Activated naive CD4-positive, alpha-beta T cell treated with anti-CD3 and anti-CD28 coated beads for 36 hours (primary cell): ENCODE measurements around the gene TAS1R3. TPM values are rescaled to one million over a fixed set of nuclear protein-coding genes. Genes with fewer than 3 reads are reported as not detected.

ENCODE experiments used
- CTCF ChIA-PET: fragments of 350-600 bp; sonication (Branson Sonifier 250); formaldehyde crosslinking; loops from one replicate; lab custom pipeline; 2021; ENCODE audit warnings: antibody characterized with exemption; lab: Charles Lee
- DNase-seq: peaks from one replicate; pipeline ENCODE4 v3.0.0-alpha.2; 2020
- H3K27ac Mint-ChIP-seq: one replicate; pipeline ENCODE4 v1.8.0; 2021; ENCODE audit warnings: mild to moderate bottlenecking, mixed read lengths
- H3K27me3 Mint-ChIP-seq: one replicate; pipeline ENCODE4 v1.8.0; 2021; ENCODE audit warnings: low read depth, mixed read lengths
- H3K36me3 Mint-ChIP-seq: one replicate; pipeline ENCODE4 v1.8.0; 2021; ENCODE audit warnings: low read depth, mixed read lengths
- H3K4me1 Mint-ChIP-seq: one replicate; pipeline ENCODE4 v1.8.0; 2021; ENCODE audit warnings: low read depth, mixed read lengths
- H3K4me3 Mint-ChIP-seq: one replicate; pipeline ENCODE4 v1.8.0; 2021; ENCODE audit warnings: mild to moderate bottlenecking, moderate library complexity, mixed read lengths
- H3K9me3 Mint-ChIP-seq: one replicate; pipeline ENCODE4 v1.8.0; 2021; ENCODE audit warnings: mixed read lengths
- intact Hi-C: fragments of 100-400 bp; cut with micrococcal nuclease; formaldehyde crosslinking; loops from one replicate; pipeline ENCODE4 v1.15.1; 2023
- total RNA-seq, 2 experiments: library from RNA; stranded (reverse); gene quantifications; one replicate each; pipeline ENCODE4 v1.2.3, GENCODE V29; 2021

The TAS1R3 gene
- total RNA-seq, 2 experiments from 2014 or later, result 0.10 to 0.14 TPM

DNA sequence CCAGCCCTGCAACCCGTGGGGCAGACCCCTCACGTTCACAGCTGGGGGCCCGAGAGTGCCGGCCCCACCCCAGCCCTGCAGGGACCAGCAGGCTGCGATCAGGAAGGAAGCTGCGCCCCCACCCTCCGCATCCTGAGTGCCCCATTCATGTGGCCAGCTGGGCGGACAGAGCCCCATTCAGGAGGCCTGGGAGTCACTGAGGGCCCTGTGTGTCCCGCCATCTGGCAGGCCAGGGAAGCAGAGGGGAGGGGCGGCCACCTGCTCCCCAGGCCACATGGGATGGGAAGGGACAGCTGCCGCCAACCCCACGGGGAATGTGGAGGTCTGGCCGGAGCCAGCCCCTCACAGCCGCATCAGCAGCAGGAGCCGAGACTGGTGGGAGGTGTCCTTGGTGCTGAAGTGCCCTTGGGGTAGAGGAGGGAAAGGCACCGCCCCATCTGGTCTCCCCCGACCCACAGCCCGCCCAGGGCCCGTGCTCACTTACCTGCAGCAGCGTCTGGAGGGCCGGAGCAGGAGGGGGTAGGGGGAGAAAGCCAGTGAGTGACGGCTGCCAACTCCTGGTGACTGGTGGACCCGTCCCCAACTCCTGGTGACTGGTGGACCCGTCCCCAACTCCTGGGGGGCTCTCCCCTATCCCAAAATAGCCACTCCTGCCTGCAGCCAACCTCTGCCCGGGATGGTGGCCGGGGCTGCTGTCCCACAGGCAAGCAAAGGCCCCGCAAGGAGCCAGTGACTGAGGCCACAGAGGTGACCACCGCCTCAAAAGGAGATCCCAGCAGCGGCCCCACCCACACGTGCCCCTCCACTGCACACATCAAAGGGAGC lies 32.0 kb upstream of the TAS1R3 start:
- no peak overlapping the region for H3K4me3 Mint-ChIP-seq

DNA sequence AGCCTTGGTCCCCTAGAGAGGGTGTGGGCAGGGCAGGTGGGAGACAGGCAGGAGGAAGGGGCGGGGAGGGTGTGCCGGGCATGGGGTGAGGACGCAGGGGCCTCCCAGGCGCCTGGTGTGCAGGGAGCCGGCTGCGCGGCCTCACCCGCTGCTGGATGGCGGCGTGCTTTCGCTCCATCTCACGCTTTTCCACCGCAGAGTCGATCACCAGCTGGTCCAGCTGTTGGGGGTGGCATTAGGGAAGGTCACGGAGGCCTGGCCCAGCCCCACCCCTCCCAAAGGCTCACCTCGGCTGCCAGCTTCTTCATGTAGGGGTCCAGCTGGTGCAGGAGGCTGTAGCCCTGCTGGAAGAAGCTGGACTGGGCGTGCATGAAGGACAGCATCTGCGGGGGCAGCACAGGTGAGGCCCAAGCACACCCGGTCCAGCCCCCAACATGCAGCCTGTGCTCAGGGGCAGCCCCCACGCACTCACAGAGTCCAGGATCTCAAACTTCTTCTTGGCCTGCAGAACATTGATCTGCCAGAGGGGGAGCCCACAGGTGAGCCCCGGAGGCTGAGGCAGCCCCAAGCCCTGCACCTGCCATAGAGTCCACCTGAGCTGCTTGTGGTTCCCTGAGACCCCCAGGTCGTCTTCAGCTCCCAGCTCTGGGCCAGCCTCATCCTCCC lies 31.3 kb upstream of the TAS1R3 start:
- H3K27me3 Mint-ChIP-seq, result no peaks in the 10 kb centered on the region
- no peaks in the 10 kb centered on the region for H3K36me3 Mint-ChIP-seq
- H3K4me3 Mint-ChIP-seq, result no peak overlapping the region
- peaks cover 2% of the 10 kb centered on the region for H3K4me1 Mint-ChIP-seq
- no peak overlapping the region for H3K27ac Mint-ChIP-seq
- intact Hi-C loops, result no loop called here
- no peak for DNase-seq
- CTCF ChIA-PET, result interaction anchor here (0.6 to 1.5 kb wide), 3 partner anchors 18 to 25 kb away, joined by 3 to 5 read pairs (median 4); no protein-coding TSS in a partner anchor
- H3K9me3 Mint-ChIP-seq, result no peaks in the 10 kb centered on the region

More for the DNA sequence above, 32.0 kb upstream of the TAS1R3 start:
- intact Hi-C loops, result no loop called here
- DNase-seq, result no peak
- no peaks in the 10 kb centered on the region for H3K27me3 Mint-ChIP-seq
- H3K4me1 Mint-ChIP-seq, result no peaks in the 10 kb centered on the region
- CTCF ChIA-PET, result interaction anchor here (1.3 kb wide), 1 partner anchor 26 kb away, joined by 5 read pairs; no protein-coding TSS in a partner anchor
- no peaks in the 10 kb centered on the region for H3K36me3 Mint-ChIP-seq
- H3K9me3 Mint-ChIP-seq, result no peaks in the 10 kb centered on the region
- H3K27ac Mint-ChIP-seq, result no peak overlapping the region

DNA sequence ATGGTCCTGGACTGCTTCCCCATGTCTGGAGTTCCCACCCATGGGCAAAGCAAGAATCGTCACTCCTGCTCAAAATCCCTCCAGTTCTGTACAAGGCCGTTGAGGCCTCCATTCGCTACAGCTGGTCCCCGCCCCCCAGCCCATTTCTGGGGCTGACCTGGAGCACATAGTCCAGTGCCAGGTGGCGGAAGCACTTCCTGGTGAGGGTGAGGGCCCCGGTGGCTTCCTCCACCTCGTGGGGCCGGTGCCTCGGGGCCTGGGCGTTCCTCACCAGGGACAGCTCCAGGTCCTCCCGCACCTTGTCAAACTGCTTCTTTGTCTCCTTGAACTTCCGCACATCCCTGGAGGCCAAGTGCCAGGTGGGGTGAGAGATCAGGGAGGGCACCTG lies 30.7 kb upstream of the TAS1R3 start:
- H3K27me3 Mint-ChIP-seq, result no peaks in the 10 kb centered on the region

DNA sequence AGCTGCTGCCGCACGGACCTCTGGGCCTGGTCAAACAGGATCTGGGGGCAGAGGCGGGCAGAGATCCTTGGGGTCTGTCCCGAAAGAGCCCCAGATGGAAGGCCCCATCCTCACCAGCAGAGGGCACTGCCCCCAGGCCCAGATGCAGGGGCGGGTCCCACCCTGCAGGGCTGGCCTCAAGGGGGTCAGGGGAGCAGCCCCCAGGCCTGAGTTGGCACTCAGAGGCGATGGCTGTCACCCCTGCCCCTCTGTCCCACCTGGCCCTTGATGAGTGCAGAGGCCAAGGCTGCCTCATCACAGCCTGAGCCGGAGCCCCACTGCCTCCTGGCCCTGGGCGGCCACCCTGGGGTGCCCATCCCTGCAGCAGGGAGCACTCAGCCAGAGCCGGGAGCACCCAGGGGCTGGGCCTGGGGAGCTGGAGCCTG lies 29.1 kb upstream of the TAS1R3 start:
- intact Hi-C loops, result no loop called here
- H3K36me3 Mint-ChIP-seq, result no peaks in the 10 kb centered on the region
- DNase-seq, result no peak
- H3K4me1 Mint-ChIP-seq, result peaks cover 19% of the 10 kb centered on the region
- no peaks in the 10 kb centered on the region for H3K9me3 Mint-ChIP-seq
- no peak overlapping the region for H3K27ac Mint-ChIP-seq
- CTCF ChIA-PET, result no interaction called here
- no peak overlapping the region for H3K4me3 Mint-ChIP-seq
- no peaks in the 10 kb centered on the region for H3K27me3 Mint-ChIP-seq

More for the DNA sequence above, 30.7 kb upstream of the TAS1R3 start:
- Mint-ChIP-seq H3K4me1 (peaks cover 4% of the 10 kb centered on the region), H3K36me3 (no peaks in the 10 kb centered on the region), H3K9me3 (no peaks in the 10 kb centered on the region), H3K27ac (no peak overlapping the region), H3K4me3 (no peak overlapping the region)
- intact Hi-C loops, result no loop called here
- CTCF ChIA-PET, result interaction anchor here (0.6 to 1.5 kb wide), 3 partner anchors 19 to 25 kb away, joined by 3 to 5 read pairs (median 4); no protein-coding TSS in a partner anchor
- no peak for DNase-seq

DNA sequence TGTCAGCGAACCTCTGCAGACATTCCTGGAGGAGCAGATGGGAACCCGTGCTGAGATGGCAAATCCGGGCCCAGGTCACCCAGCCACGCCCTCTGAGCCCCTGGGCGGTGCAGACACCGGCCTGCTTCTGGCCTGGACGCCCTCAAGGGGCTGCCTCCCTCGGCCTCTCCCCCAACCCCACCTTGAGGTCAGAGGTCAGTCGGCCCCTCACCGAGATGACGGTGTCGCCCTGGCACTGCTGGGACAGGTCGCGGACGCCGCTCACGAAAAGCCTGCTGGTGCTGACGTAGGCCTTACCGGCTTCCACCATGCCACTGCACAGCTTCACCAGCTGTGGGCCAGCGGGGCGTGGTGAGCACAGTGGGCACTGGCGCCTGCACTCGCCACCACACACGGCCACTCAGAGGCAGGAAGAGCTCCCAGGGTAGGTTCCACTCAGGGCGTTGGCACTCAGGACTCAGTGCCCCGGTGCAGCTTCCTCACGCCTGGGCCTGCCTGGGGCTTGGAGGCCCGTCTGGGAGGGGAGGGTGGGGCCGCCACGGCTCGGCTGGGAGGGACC lies 28.1 kb upstream of the TAS1R3 start:
- CTCF ChIA-PET, result no interaction called here
- intact Hi-C loops, result no loop called here
- Mint-ChIP-seq H3K4me3 (no peak overlapping the region), H3K27me3 (no peaks in the 10 kb centered on the region), H3K36me3 (no peaks in the 10 kb centered on the region), H3K9me3 (no peaks in the 10 kb centered on the region), H3K27ac (no peak overlapping the region), H3K4me1 (peaks cover 21% of the 10 kb centered on the region)
- DNase-seq, result no peak

DNA sequence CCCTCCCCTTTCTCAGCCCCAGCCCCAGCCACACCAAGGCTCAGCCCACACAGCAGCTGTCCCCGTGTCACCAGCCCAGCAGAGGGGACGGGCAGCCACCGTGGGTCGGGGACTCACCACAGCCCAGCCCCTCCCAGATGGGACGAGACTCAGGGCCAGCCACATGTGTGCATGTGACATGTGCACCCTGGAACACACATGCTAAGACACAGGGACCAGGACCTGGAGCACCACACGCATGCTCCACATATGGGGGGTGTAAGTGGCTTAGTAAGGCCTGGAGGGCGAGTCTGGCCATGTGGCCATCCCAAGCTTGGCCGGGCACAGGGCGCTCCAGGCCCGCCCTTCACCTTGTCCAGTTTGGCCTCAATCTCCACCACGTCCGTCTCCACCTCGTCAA lies 27.3 kb upstream of the TAS1R3 start:
- DNase-seq, result no peak

DNA sequence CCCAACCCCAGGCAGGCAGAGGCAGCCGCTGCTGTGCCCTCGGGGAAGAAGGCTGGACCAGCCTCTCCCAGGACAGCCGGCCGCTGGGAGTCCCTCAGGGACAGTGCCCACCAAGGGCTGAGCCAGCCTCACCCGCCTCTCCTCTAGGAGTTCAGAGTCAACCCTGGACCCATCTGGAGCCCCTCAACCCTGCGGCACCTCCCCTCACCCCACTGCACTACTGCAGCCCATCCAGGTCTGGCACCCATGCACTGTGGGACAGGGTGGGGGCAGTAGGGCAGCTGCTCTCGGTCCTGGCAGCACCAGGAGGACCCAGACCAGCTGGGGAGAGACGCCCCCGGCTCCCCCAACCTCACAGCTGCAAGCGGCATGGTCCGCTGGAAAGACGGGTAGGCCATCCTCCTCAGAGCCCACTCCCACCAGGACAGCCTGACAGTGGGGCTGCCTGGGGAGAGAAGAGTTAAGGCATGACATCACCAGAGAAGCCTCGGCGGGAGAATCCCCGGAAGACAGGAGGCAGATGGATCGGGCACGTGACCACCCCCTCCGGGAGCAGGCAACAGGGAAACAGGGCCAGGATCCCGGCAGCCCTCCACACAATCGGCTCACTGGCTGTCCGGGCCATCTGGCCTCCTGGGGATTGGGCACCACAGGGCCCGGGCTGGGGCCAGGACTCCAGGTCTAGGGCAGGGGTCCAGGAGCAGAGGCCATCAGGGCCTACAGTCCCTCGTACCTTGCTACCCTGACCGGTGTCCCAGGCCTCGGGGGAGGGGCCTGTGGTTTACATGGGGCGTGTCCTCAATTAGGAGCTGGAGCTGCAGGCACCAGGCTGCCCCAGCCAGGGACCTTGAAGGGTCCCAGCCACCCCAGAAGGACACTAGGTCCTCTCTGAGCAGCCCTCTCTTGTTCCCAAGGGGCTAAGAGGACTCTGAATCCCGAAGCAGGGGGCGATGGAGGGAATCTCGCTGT lies 26.5 kb upstream of the TAS1R3 start:
- CTCF ChIA-PET, result interaction anchor here (0.6 to 1.2 kb wide), 2 partner anchors 241 to 289 kb away, joined by 3 to 4 read pairs; no protein-coding TSS in a partner anchor
- no peak overlapping the region for H3K4me3 Mint-ChIP-seq
- peaks cover 21% of the 10 kb centered on the region for H3K4me1 Mint-ChIP-seq
- H3K27me3 Mint-ChIP-seq, result no peaks in the 10 kb centered on the region
- DNase-seq, result no peak
- intact Hi-C loops, result loop anchor here (1.0 to 5.0 kb wide), 2 partner anchors 68 to 203 kb away; no protein-coding TSS in a partner anchor
- no peaks in the 10 kb centered on the region for H3K36me3 Mint-ChIP-seq
- H3K27ac Mint-ChIP-seq, result no peak overlapping the region
- no peaks in the 10 kb centered on the region for H3K9me3 Mint-ChIP-seq

More for the DNA sequence above, 27.3 kb upstream of the TAS1R3 start:
- H3K4me1 Mint-ChIP-seq, result peaks cover 21% of the 10 kb centered on the region
- CTCF ChIA-PET, result no interaction called here
- H3K27ac Mint-ChIP-seq, result no peak overlapping the region
- intact Hi-C loops, result no loop called here
- H3K9me3 Mint-ChIP-seq, result no peaks in the 10 kb centered on the region
- H3K4me3 Mint-ChIP-seq, result no peak overlapping the region
- H3K27me3 Mint-ChIP-seq, result no peaks in the 10 kb centered on the region
- H3K36me3 Mint-ChIP-seq, result no peaks in the 10 kb centered on the region

DNA sequence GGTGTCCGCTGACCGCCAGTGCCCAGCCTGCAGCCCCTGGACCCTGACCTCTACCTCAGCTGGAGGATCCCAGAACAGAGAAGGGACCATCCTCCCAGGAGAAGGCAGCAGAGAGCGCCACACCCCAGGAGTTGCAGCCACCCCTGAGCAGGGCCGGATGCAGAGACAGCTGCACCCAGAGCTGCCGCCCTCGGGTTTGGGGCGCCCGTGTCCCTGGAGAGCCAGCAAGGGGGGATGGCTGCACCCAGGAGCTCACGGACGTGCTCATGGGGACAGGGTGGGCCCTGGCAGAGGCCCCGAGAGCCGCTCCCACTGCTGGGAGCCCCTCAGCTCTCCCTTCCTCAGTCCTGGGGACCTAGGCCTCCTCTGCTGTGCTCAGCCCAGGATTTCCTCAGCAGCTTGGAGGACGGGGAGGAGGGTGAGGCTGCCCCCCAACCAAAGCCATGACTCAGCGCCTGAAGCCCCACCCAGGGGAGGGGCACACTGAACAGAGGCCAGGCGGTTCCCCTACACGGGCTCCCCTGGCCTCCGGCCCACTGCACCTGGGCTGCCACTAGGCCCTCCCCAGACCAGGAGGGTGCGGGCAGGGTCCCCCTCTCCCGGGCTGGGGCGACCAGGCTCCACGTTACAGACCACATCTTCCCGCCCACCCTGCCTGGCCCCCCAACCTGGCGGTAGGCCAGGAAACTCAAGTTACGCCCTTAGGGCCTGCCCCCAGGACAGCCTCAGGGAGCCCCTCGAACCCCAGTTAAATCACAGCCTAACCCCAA lies 25.6 kb upstream of the TAS1R3 start:
- H3K9me3 Mint-ChIP-seq, result no peaks in the 10 kb centered on the region
- no peaks in the 10 kb centered on the region for H3K36me3 Mint-ChIP-seq
- CTCF ChIA-PET, result interaction anchor here (0.6 to 1.2 kb wide), 3 partner anchors 66 to 288 kb away, joined by 3 to 4 read pairs (median 3); no protein-coding TSS in a partner anchor
- peaks cover 21% of the 10 kb centered on the region for H3K4me1 Mint-ChIP-seq
- intact Hi-C loops, result loop anchor here (1.0 to 5.0 kb wide), 2 partner anchors 67 to 202 kb away; no protein-coding TSS in a partner anchor
- H3K27me3 Mint-ChIP-seq, result no peaks in the 10 kb centered on the region
- peak overlapping the region; percentile 54 for H3K27ac Mint-ChIP-seq
- peak; percentile 69 for DNase-seq
- peak overlapping the region; percentile 78 for H3K4me3 Mint-ChIP-seq

DNA sequence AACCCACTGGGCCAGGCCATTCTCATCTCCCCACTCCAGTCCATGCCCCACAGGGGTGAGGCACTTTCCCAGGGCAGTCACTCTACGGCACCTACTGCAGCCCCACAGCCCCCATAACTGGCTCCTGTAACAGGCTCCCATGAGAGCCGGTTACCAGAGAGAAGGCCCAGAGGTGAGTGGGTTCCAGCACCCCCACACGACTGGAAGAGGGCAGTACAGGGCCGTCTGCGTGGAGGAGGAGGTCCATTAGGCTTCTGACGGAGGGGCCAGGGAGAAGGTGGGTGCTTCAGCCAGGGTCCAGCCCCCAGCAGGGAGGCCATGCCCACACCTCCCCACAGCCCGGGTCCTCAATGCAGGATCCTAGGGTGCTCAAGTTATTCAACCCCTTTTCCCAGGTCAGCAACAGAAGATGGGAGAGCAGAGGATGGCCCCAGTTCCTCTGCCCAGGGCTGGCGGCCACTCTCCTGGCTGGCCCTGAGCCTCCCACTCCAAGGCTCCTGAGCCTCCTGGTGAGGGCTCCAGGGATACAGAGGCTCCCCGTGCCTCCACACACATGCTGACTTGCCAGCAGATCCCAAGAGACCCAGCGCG lies 24.9 kb upstream of the TAS1R3 start:
- Mint-ChIP-seq H3K4me3 (peak overlapping the region; percentile 78), H3K27ac (peak overlapping the region; percentile 54), H3K9me3 (no peaks in the 10 kb centered on the region), H3K4me1 (peaks cover 23% of the 10 kb centered on the region), H3K27me3 (no peaks in the 10 kb centered on the region), H3K36me3 (peaks cover 3% of the 10 kb centered on the region)
- peak; percentile 49 for DNase-seq
- CTCF ChIA-PET, result interaction anchor here (1.2 kb wide), 1 partner anchor 242 kb away, joined by 4 read pairs; no protein-coding TSS in a partner anchor
- intact Hi-C loops, result loop anchor here (5.0 kb wide), 1 partner anchor 201 kb away; no protein-coding TSS in a partner anchor

DNA sequence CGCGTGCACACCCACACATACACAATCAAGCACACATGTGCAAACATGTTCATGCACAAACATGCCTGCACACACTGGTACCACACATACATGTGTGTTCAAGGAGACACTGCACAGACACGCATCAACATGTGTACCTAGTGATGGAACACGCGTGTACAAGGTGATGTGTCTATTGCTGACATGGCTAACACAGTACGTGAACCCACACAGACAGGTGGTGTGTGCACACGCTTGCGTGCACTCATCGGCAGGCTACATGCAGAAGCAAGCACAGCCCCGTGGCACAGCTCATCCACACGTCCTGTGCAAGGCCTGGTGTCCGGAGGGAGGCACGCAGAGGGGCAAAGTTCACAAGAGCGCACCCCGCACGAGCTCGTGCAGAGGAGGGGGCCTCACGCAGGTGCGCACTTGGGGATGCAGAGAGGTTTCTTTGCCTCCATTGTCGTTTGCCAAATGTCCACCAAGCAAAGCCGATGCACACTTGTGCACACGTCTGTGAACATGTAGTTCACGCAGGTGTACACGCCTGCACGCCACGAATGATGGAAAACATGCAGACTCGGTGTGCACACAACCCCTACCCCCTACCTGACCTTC lies 24.3 kb upstream of the TAS1R3 start:
- intact Hi-C loops, result loop anchor here (5.0 kb wide), 1 partner anchor 201 kb away; no protein-coding TSS in a partner anchor
- H3K4me1 Mint-ChIP-seq, result peaks cover 23% of the 10 kb centered on the region

More for the DNA sequence above, 24.3 kb upstream of the TAS1R3 start:
- Mint-ChIP-seq H3K27me3 (no peaks in the 10 kb centered on the region), H3K27ac (no peak overlapping the region), H3K36me3 (peaks cover 3% of the 10 kb centered on the region), H3K4me3 (peak overlapping the region; percentile 78), H3K9me3 (no peaks in the 10 kb centered on the region)
- no peak for DNase-seq
- CTCF ChIA-PET, result interaction anchor here (1.3 kb wide), 1 partner anchor 40 kb away, joined by 5 read pairs; no protein-coding TSS in a partner anchor
